GM11168 (cell line): ENCODE data around the gene FMN1.

Experiments
- in situ Hi-C: fragments of 300-500 bp; cut with MboI; formaldehyde crosslinking; loops from one replicate; pipeline ENCODE4 v1.12.0; 2022; ENCODE audit warnings: low sequenced_read_pairs; ENCODE audit not compliant: unreplicated experiment

FMN1 gene

DNA sequence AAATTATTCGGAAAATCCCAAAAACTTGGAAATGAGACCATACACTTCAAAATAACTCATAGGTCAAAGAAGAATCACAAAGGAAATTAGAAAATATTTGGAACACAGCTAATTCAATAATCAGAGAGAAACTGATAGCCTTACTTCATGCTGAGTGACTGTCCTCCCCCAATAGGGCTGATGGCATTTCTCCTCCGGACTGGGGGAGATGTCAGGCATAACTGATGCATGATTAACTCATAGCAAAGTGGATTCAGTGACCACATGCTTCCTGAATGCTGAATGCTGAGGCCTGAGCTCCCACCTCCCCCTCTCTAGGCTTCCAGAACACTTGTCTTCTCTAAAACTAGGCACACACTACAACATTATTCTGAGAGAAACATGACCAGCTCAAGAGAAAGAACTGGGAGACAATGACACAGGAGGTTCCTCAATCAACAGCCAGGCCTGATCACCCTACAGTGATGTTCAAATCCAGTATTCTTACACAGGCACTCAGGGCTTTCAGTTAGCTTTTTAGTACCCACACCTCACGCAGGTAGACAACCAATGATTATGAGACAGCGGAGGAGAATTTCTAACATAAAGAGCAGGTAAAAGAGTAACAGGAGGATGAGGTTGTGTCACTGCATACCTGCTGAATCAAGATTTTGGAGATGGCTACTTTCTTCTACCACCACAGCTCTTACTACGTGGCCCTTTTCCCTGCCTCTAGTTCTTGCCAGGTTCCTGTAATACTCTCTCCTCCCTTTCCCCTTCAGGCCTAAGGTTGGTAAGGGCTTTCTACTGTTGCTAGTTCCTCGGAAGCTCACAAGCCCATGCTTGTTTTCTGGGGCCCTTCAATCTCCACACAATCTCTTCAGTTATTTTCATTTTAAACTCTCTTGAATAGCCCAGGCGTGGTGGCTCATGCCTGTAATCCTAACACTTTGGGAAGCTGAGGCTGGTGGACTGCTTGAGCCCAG, 96.1 kb downstream of the FMN1 start:
- in situ Hi-C loops, result loop anchor here (25.0 kb wide), 1 partner anchor 614 kb away; no protein-coding TSS in a partner anchor

GRCh38 chr15:33096134-33096533, 98.4 kb downstream of the FMN1 start:
- in situ Hi-C loops, result loop anchor here (25.0 kb wide), 1 partner anchor 616 kb away; no protein-coding TSS in a partner anchor

GRCh38 chr15:33095641-33096040, 98.9 kb downstream of the FMN1 start:
- in situ Hi-C loops, result loop anchor here (25.0 kb wide), 1 partner anchor 617 kb away; no protein-coding TSS in a partner anchor

DNA sequence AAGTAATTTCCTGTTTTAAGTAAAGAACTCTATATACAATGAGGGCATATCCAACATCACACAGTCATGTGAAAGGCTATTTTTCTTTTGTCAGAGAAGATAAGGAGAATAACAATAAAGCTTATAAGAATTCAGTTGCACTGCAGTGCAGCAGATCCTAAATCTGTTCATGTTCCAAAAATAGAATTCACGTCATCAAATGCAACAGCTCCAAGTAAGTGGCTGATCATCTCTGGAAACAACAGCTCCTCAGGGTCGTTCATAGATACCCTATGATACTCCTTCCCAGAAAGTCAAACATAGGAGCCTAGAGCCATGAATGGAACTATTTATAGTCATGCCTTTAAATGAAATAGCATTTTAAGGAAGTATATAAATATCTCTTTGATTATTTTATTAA, 100.2 kb downstream of the FMN1 start:
- in situ Hi-C loops, result loop anchor here (25.0 kb wide), 1 partner anchor 618 kb away; no protein-coding TSS in a partner anchor

GRCh38 chr15:33093222-33093621, 101.3 kb downstream of the FMN1 start:
- in situ Hi-C loops, result loop anchor here (25.0 kb wide), 1 partner anchor 619 kb away; no protein-coding TSS in a partner anchor

DNA sequence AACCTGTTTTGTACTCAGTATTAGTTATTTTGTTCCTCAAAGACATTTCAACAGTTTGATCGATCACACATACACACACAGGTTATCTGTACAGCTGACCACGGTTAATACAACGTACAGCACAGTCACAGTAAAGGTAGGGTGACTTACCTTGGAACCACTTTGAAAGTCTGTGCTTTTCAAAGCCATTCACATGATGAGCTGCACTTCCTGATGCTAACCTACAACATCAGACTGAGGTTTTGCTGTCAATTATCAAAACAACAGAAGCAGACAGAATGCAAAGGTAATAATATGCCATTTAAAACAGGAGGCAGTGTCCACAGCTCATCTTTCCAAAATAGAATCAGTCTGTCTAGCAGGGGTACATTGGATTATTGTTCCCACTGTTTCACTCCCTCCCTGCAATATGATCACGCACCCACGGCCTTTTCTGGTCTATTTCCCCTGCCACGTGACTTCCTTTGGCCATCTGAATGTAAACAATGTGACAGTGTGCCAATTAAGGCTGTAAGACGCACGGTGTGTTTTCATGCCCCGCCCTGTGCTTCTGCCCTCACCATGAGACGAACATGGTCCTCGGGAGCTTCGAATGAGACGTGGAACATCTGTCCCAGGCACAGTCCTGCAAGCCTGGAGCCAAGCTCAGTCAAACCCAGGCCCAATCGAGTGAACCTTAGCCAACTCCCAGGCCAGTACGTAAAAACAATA, 102.4 kb downstream of the FMN1 start:
- in situ Hi-C loops, result loop anchor here (25.0 kb wide), 1 partner anchor 620 kb away; no protein-coding TSS in a partner anchor

GRCh38 chr15:33089878-33090757, 104.4 kb downstream of the FMN1 start:
- in situ Hi-C loops, result loop anchor here (10.0 to 25.0 kb wide), 2 partner anchors 135 to 622 kb away; no protein-coding TSS in a partner anchor

DNA sequence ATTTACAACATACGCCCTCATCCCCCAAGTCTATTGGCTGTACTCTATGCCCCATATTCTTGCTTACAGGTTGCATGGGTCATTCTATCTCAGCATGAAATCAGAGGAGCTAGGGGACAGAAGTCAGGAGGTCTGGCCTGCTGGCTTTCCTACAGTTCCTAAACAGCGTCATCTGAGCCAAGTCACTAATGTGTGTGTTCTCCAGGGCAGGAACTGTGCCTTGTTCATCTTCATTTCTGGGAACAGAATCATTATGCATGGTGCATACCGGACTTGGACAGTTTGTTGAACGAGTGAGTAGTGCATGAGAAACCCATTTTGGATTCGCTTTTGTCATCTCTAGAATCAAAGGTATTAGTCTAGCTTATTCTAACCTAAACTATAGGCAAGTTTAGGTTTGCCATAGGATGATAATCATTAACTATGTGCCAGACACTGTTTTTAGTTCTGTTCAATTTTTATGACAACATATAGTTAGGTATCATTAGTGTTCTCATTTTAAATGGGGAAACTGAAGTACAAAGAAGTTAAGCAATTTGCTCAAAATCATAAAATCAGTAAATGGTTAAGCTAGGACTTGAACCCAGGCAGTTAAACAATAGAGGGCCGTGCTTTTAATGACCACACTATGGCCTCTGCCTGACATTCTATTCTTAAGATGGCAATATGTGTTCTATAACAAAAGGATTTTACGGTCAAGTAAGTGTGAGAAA, 105.2 kb downstream of the FMN1 start:
- in situ Hi-C loops, result loop anchor here (10.0 to 25.0 kb wide), 2 partner anchors 135 to 623 kb away; no protein-coding TSS in a partner anchor

- in situ Hi-C loops, result loop anchor here (10.0 to 25.0 kb wide), 2 partner anchors 138 to 626 kb away; no protein-coding TSS in a partner anchor
Observed at GRCh38 chr15:33086500-33087121, 107.9 kb downstream of the FMN1 start.

DNA sequence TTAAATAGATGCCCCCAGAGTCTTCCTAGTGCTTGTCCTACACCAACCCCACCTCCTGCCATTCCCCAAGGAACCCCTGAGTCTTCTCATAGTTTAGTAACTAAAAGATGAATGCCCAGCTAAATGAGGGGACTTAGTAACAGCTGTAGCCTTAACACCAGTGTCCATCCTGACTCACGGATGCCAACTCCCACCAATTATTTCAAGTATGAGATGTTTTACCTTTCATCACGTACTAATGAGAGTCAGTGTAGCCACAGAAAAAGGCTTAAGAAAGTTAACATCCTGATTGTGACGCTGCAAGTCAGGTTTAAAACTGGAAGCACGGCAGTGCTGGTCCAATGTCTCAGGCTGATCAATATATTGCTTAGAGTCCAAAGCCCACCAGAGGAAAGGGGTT, 109.9 kb downstream of the FMN1 start:
- in situ Hi-C loops, result loop anchor here (10.0 to 25.0 kb wide), 2 partner anchors 140 to 628 kb away; no protein-coding TSS in a partner anchor

DNA sequence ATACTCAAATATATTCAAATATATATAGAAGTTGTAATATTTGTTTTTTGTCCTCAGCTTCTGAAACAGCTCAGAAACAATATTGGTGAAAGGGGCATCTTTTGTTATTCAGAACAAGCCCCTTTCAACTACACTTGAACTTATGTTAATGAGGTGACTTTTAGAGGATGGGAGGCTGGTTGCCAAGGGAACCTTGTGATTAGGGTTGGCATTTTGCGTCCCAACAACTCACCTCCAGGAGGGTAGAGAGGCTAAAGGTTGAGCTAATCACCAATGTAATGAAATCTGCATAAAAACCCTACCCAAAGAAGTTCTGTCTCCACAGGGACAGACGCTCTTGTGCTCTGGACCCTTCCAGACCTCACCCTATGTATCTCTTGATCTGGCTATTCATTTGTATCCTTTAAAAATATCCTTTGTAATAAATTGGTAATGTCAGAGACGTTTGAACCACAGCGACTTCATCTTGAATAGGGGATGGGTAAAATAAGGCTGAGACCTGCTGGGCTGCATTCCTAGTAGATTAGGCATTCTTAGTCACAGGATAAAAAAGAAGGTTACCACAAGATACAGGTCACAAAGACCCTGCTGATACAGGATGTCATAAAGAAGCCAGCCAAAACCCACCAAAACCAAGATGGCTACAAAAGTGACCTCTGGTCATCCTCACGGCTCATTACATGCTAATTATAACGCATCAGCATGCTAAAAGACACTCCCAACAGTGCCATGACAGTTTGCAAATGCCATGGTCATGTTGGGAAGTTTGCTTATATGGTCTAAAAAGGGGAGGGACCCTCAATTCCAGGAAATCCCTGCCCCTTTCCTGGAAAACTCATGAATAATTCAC, 111.1 kb downstream of the FMN1 start:
- in situ Hi-C loops, result loop anchor here (10.0 to 25.0 kb wide), 2 partner anchors 141 to 629 kb away; no protein-coding TSS in a partner anchor

- in situ Hi-C loops, result loop anchor here (10.0 to 25.0 kb wide), 2 partner anchors 145 to 632 kb away; no protein-coding TSS in a partner anchor
Observed at GRCh38 chr15:33080006-33080405, 114.5 kb downstream of the FMN1 start.

DNA sequence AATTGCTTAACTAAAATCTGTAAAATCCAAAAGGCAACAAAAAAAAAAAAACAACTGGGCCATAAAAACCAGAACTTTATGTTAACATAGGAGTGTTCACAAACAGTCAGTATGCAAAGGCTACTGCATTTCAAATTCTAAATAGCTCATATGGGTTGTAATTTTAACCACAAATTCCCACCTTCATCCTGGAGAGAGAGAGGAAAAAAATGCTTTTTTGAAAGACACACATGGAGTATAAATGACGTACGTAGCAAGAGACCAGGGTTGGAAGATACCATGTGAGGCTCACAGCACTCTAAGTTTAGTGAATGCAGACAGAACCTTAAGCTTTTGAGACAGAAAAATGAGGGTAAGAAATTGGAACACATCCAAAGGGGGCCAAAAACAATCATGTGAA, 115.9 kb downstream of the FMN1 start:
- in situ Hi-C loops, result loop anchor here (25.0 kb wide), 1 partner anchor 634 kb away; no protein-coding TSS in a partner anchor

GRCh38 chr15:33076937-33077336, 117.6 kb downstream of the FMN1 start:
- in situ Hi-C loops, result loop anchor here (25.0 kb wide), 1 partner anchor 635 kb away; no protein-coding TSS in a partner anchor

- in situ Hi-C loops, result loop anchor here (25.0 kb wide), 1 partner anchor 637 kb away; no protein-coding TSS in a partner anchor
Observed at GRCh38 chr15:33074942-33075341, 119.6 kb downstream of the FMN1 start.

DNA sequence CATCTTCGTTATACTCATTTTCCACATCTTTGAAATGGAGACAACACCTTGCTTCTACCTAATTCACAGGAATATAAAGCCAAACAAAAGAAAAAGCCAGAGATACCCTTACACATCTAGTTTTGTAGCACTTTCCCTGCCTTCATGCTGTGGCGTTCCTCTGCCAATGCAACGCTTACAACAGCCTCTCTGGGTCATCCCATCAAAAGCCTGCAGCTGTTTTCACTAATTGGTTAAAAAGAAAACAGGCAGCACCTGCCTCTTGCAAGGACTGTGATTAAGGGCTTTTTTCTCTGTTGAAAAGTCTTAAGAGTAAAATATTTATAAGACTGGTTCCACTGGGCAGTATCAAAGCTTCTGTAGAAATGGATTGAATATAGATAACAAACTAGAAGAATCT, 120.3 kb downstream of the FMN1 start:
- in situ Hi-C loops, result no loop called here

DNA sequence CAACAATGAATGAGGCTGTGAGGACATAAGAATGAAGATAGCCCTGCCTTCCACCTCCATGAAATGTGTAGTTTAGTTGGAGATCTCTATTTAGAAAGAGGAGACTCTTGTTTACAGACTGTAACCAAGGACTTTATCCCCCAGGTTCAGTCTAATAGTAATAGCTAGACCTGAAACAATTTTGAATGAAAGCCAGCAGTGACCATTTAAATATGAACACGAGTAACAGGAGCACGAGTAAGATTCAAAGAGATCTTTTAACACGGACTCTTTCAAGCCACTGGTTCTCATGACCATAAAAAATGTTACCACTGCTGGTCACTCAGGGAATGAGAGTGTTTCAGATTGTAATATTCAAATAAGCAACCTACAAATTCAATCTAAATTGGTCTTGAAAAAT, 123.1 kb downstream of the FMN1 start:
- in situ Hi-C loops, result no loop called here
